Thyroid gland (tissue), 4 donors: ENCODE measurements around the gene FUNDC2. TPM values are rescaled to one million over a fixed set of nuclear protein-coding genes. Genes with fewer than 3 reads are reported as not detected.

Source experiments
- DNase-seq, 2 donors: peaks; one replicate each; pipeline ENCODE4 v3.0.0-alpha.2; 2019
- H3K27ac ChIP-seq, 3 donors: fragments of 200-600 bp; sonication (generic); 1 replicate in 2 of 3; 2 replicates in 1 of 3; pipeline ENCODE4 v1.5.1; 2016 to 2019; ENCODE audit warnings: mild to moderate bottlenecking in 1 of 3, moderate library complexity in 1 of 3
- H3K27me3 ChIP-seq: fragments of 200-600 bp; sonication (generic); one replicate; pipeline ENCODE4 v1.5.1; 2019
- H3K36me3 ChIP-seq, 2 donors: fragments of 200-600 bp; sonication (generic); one replicate each; pipeline ENCODE4 v1.5.1; 2016 to 2019
- H3K4me1 ChIP-seq, 2 donors: fragments of 200-600 bp; sonication (generic); one replicate each; pipeline ENCODE4 v1.5.1; 2017 to 2019
- H3K4me3 ChIP-seq, 3 donors: fragments of 200-600 bp; sonication (generic); replicated peaks in 1 of 3; 1 replicate in 2 of 3; 2 replicates in 1 of 3; pipeline ENCODE4 v1.5.1; 2016; ENCODE audit warnings: mild to moderate bottlenecking in 1 of 3
- H3K9me3 ChIP-seq: fragments of 200-600 bp; sonication (generic); one replicate; pipeline ENCODE4 v1.5.1; 2017
- CTCF ChIP-seq, 6 experiments: fragments of 200-600 bp in 3 of 6; fragments of 450-650 bp in 3 of 6; sonication (generic) in 3 of 6; IDR thresholded peaks; one replicate each; pipeline ENCODE4 v1.5.1; 2016 to 2019; ENCODE audit warnings: antibody characterized with exemption in 6 of 6, mild to moderate bottlenecking in 2 of 6, inconsistent platforms in 1 of 6, moderate library complexity in 1 of 6
- POLR2A ChIP-seq, 2 donors: fragments of 450-650 bp; IDR thresholded peaks; one replicate each; pipeline ENCODE4 v1.6.1; 2017; ENCODE audit warnings: antibody characterized with exemption in 2 of 2, mild to moderate bottlenecking in 2 of 2, moderate library complexity in 1 of 2
- WGBS, 2 donors: methylation state at CpG; one replicate each; pipeline ENCODE4 v1.1.5; 2017; 5-methylcytosine and 5-hydroxymethylcytosine counted together
- intact Hi-C: fragments of 100-400 bp; cut with DNase I; formaldehyde crosslinking; loops from one replicate; pipeline ENCODE4 v1.15.1; 2023
- total RNA-seq, 4 donors: library from RNA; depleted of rRNA; stranded (reverse); fragments of >200 nt; gene quantifications; one replicate each; pipeline ENCODE4 v1.2.3, GENCODE V29; 2016

FUNDC2 gene
- total RNA-seq, 4 donors from 2014 or later, result 50.7 to 78.5 (median 69.0) TPM

DNA sequence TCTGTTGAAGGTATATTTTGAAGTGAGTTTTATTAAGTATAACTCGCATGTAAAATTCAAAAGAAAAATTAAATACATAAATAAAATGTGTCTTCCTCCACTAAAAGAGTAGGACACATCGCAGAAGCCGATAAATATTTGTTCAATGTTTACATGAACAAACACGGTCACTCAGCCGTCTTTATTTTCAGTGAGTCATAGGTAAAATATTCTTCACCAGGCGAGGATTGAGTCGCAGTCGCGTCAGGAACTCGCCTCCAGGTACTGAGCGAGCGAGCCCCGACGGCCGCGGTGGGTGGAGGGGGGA is 271 bp upstream of the FUNDC2 start:
- Histone ChIP-seq H3K27ac (peak overlapping the region; percentile 84 to 95 (median 93)), H3K27me3 (no peaks in the 10 kb centered on the region), H3K9me3 (no peaks in the 10 kb centered on the region), H3K36me3 (no peaks in the 10 kb centered on the region), H3K4me3 (peak overlapping the region in 2 of 3 donors; percentile 31 to 49), H3K4me1 (no peaks in the 10 kb centered on the region)
- DNase-seq, result no peak
- TF ChIP-seq CTCF (IDR thresholded peaks at IDR 0.05) (no peak), POLR2A (IDR thresholded peaks at IDR 0.05) (no peak)
- intact Hi-C loops, result no loop called here
- 1% methylated on average over 12 to 13 of the region's 16 CpGs for WGBS, 2 donors

GRCh38 chrX:155027509-155028066 is 944 bp downstream of the FUNDC2 start:
- 1 to 2% methylated on average over 14 of the region's 14 CpGs for WGBS, 2 donors
- Histone ChIP-seq H3K4me1 (no peaks in the 10 kb centered on the region), H3K27me3 (no peaks in the 10 kb centered on the region), H3K36me3 (no peaks in the 10 kb centered on the region), H3K27ac (peak overlapping the region; percentile 84 to 95 (median 93)), H3K4me3 (peak overlapping the region; percentile 15 to 49 (median 43)), H3K9me3 (no peaks in the 10 kb centered on the region)
- TF ChIP-seq CTCF (IDR thresholded peaks at IDR 0.05) (no peak), POLR2A (IDR thresholded peaks at IDR 0.05) (peak in 1 of 2 donors; percentile 59)
- intact Hi-C loops, result no loop called here
- DNase-seq, result peak in 1 of 2 donors; percentile 5

- WGBS, 2 donors, result 23% methylated on average over 3 of the region's 3 CpGs
- intact Hi-C loops, result no loop called here
- Histone ChIP-seq H3K27me3 (no peaks in the 10 kb centered on the region), H3K9me3 (no peaks in the 10 kb centered on the region), H3K4me1 (no peaks in the 10 kb centered on the region), H3K27ac (peak overlapping the region; percentile 84 to 95 (median 93)), H3K4me3 (peak overlapping the region in 2 of 3 donors; percentile 43 to 49), H3K36me3 (no peaks in the 10 kb centered on the region)
- no peak for DNase-seq
- no peak for TF ChIP-seq POLR2A (IDR thresholded peaks at IDR 0.05)
These were observed 1.5 kb downstream of the FUNDC2 start for GRCh38 chrX:155028129-155028528.

DNA sequence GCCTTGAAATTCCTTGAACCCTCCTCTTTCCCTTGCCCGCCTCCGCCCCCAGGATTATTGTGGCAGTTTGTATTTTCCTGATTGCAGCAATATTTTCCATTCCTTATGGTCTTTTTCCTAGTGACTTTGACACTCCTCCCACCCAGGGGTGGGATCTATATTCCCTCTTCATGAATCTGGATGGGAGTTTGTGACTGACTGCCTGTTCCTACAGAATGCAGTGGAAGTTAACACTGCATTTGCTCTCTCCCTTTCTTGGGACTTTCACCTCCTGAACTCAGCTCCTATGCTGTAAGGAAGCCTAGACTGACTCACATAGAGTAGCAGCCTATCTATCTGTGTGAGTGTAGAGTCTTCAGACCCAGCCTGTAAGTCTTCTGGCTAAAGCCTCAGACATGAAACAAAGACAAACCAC is 2.2 kb downstream of the FUNDC2 start:
- no peak for DNase-seq
- TF ChIP-seq POLR2A (IDR thresholded peaks at IDR 0.05) (no peak), CTCF (IDR thresholded peaks at IDR 0.05) (no peak)
- Histone ChIP-seq H3K9me3 (no peaks in the 10 kb centered on the region), H3K27me3 (no peaks in the 10 kb centered on the region), H3K4me3 (no peak overlapping the region), H3K27ac (peak overlapping the region in 1 of 3 donors; percentile 93), H3K36me3 (no peaks in the 10 kb centered on the region), H3K4me1 (no peaks in the 10 kb centered on the region)
- intact Hi-C loops, result no loop called here
- 89 to 90% methylated on average over 2 of the region's 2 CpGs for WGBS, 2 donors

DNA sequence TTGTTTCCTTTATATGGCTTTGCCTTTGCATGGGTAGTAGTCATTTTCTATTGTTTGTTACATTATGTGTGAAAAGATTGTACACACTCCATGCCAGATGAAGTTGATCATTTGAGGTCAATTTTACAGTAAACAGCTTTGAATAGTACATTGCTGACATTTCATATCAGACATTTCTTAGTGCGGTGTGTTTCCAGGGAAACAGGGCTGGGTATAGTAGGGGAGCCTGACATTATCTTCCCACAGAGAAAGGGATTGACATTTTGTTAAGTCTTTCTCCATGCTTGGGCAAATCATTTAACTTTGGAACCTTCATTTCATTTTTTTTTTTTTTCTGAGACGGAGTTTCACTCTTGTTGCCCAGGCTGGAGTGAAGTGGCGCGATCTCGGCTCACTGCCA is 5.0 kb downstream of the FUNDC2 start:
- WGBS, 2 donors, result 94 to 98% methylated on average over 5 of the region's 5 CpGs
- H3K9me3 ChIP-seq, result no peaks in the 10 kb centered on the region
- H3K36me3 ChIP-seq, result peaks cover 0 to 7% of the 10 kb centered on the region in 2 donors
- intact Hi-C loops, result no loop called here
- no peaks in the 10 kb centered on the region for H3K4me1 ChIP-seq
- no peak overlapping the region for H3K4me3 ChIP-seq
- no peak for DNase-seq
- no peak for TF ChIP-seq POLR2A (IDR thresholded peaks at IDR 0.05)
- TF ChIP-seq CTCF (IDR thresholded peaks at IDR 0.05), result no peak
- no peak overlapping the region for H3K27ac ChIP-seq
- H3K27me3 ChIP-seq, result no peaks in the 10 kb centered on the region
